ENCODE results near the gene PDP2. TPM values are rescaled to one million over a fixed set of nuclear protein-coding genes. Genes with fewer than 3 reads are reported as not detected.

PDP2 gene
- polyA plus RNA-seq, 1 donor from 2014 or later: 4.2 TPM

GRCh38 chr16:66910175-66910940 is 30.0 kb downstream of the PDP2 start:
- H3K9me2 ChIP-seq (ENCODE audit: insufficient read depth, low read length): no peaks in the 10 kb centered on the region
- no peaks in the 10 kb centered on the region for H3K27me3 ChIP-seq (ENCODE audit: insufficient read depth, low read depth, low read length)
- no peak overlapping the region for H3K4me3 ChIP-seq (ENCODE audit: low read length)
- no peak overlapping the region for H3K27ac ChIP-seq (ENCODE audit: low read length)
- H3K9ac ChIP-seq (ENCODE audit: low read length): no peak overlapping the region
- no peaks in the 10 kb centered on the region for H3K79me2 ChIP-seq (replicated peaks; ENCODE audit: insufficient read depth, low read length)
- no peaks in the 10 kb centered on the region for H3F3A ChIP-seq (ENCODE audit: insufficient read depth, low read length, poor library complexity, severe bottlenecking)
- no peaks in the 10 kb centered on the region for H3K36me3 ChIP-seq (ENCODE audit: insufficient read depth, low read length)
- no peak overlapping the region for H3K4me2 ChIP-seq (ENCODE audit: low read length)
- H2AFZ ChIP-seq (ENCODE audit: low read depth, low read length): no peak overlapping the region
- no peak for TF ChIP-seq REST (IDR thresholded peaks at IDR 0.05; ENCODE audit: borderline replicate concordance)
- TF ChIP-seq MXI1 (conservative IDR thresholded peaks at IDR 0.05; ENCODE audit: poor library complexity, severe bottlenecking): no peak
- TF ChIP-seq SMC3 (conservative IDR thresholded peaks at IDR 0.05; ENCODE audit: poor library complexity): no peak
- TF ChIP-seq POLR2AphosphoS5 (IDR thresholded peaks at IDR 0.05): no peak
- no peak for TF ChIP-seq TAF1 (IDR thresholded peaks at IDR 0.05; ENCODE audit: low read depth)
- TF ChIP-seq CTCF (IDR thresholded peaks at IDR 0.05; ENCODE audit: poor library complexity, severe bottlenecking): no peak
- no peak for TF ChIP-seq EZH2 (IDR thresholded peaks at IDR 0.05; ENCODE audit: borderline replicate concordance, insufficient read depth, low read length, poor library complexity, severe bottlenecking)
- TF ChIP-seq EP300 (conservative IDR thresholded peaks at IDR 0.05; ENCODE audit: poor library complexity, severe bottlenecking): no peak
- no peak for TF ChIP-seq RAD21 (conservative IDR thresholded peaks at IDR 0.05)
- H3K9me3 ChIP-seq (ENCODE audit: low read length): no peaks in the 10 kb centered on the region
- H4K20me1 ChIP-seq (ENCODE audit: insufficient read depth): no peaks in the 10 kb centered on the region

GRCh38 chr16:66911112-66911511 is 30.8 kb downstream of the PDP2 start:
- Histone ChIP-seq H3K4me3 (ENCODE audit: low read length) (no peak overlapping the region), H4K20me1 (ENCODE audit: insufficient read depth) (no peaks in the 10 kb centered on the region), H3K4me2 (ENCODE audit: low read length) (no peak overlapping the region), H3K79me2 (replicated peaks; ENCODE audit: insufficient read depth, low read length) (no peaks in the 10 kb centered on the region), H3K9me2 (ENCODE audit: insufficient read depth, low read length) (no peaks in the 10 kb centered on the region), H3K9ac (ENCODE audit: low read length) (no peak overlapping the region), H3K27me3 (ENCODE audit: insufficient read depth, low read depth, low read length) (no peaks in the 10 kb centered on the region), H2AFZ (ENCODE audit: low read depth, low read length) (no peak overlapping the region), H3F3A (ENCODE audit: insufficient read depth, low read length, poor library complexity, severe bottlenecking) (no peaks in the 10 kb centered on the region), H3K36me3 (ENCODE audit: insufficient read depth, low read length) (no peaks in the 10 kb centered on the region), H3K27ac (ENCODE audit: low read length) (no peak overlapping the region), H3K9me3 (ENCODE audit: low read length) (no peaks in the 10 kb centered on the region)
- TF ChIP-seq EP300 (conservative IDR thresholded peaks at IDR 0.05; ENCODE audit: poor library complexity, severe bottlenecking) (no peak), SMC3 (conservative IDR thresholded peaks at IDR 0.05; ENCODE audit: poor library complexity) (no peak), REST (IDR thresholded peaks at IDR 0.05; ENCODE audit: borderline replicate concordance) (no peak), MXI1 (conservative IDR thresholded peaks at IDR 0.05; ENCODE audit: poor library complexity, severe bottlenecking) (no peak), POLR2AphosphoS5 (IDR thresholded peaks at IDR 0.05) (no peak), RAD21 (conservative IDR thresholded peaks at IDR 0.05) (no peak), CTCF (IDR thresholded peaks at IDR 0.05; ENCODE audit: poor library complexity, severe bottlenecking) (no peak), EZH2 (IDR thresholded peaks at IDR 0.05; ENCODE audit: borderline replicate concordance, insufficient read depth, low read length, poor library complexity, severe bottlenecking) (no peak), TAF1 (IDR thresholded peaks at IDR 0.05; ENCODE audit: low read depth) (no peak)
